ENCODE data around the gene HOXA10. TPM values are rescaled to one million over a fixed set of nuclear protein-coding genes. Genes with fewer than 3 reads are reported as not detected.

HOXA10 gene
- total and polyA plus RNA-seq, 2 donors (not counting 1 experiment from before 2014, with no cell fraction given): 0.17 to 1.00 TPM

DNA sequence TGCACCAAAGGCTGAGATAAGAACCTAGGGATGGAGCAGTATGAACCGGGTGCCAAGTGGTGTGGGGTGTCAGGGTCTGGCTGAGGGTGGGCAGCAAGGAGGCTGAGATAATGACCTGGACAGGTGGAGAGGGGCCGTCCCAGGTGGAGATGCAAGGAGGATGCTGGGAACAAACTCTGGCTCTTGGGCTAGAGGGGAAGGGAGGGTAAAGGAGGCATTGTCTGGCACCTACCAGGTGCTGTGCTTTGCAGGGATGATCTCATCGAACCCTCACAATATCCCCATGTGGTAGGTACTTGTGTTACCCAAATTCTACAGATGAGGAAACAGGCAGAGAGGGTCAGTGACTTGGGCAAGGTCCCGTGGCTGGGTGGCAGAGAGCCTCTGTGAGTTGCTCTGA, 45.7 kb upstream of the HOXA10 start:
- H3K9ac ChIP-seq (ENCODE audit: insufficient read depth, low read length): no peak overlapping the region
- no peak overlapping the region for H3K4me2 ChIP-seq (ENCODE audit: extremely low read depth, insufficient read depth, low read length)
- DNase-seq (ENCODE audit: low read depth in 2 of 2): no peak
- H3K27me3 ChIP-seq (ENCODE audit: control insufficient read depth, insufficient read depth, low read length): peaks cover 61% of the 10 kb centered on the region
- H3K36me3 ChIP-seq (ENCODE audit: control insufficient read depth, insufficient read depth, low read length): no peaks in the 10 kb centered on the region
- no peaks in the 10 kb centered on the region for H3K9me3 ChIP-seq (ENCODE audit: control insufficient read depth, insufficient read depth, low read depth, low read length)
- no peaks in the 10 kb centered on the region for H4K20me1 ChIP-seq (ENCODE audit: control insufficient read depth, extremely low read depth, insufficient read depth, low read length)
- no peak overlapping the region for H2AFZ ChIP-seq (ENCODE audit: low read length)
- no peaks in the 10 kb centered on the region for H3K79me2 ChIP-seq (ENCODE audit: control insufficient read depth, insufficient read depth, low read length)
- no peak overlapping the region for H3K4me3 ChIP-seq (replicated peaks in 1 of 4; ENCODE audit: control extremely low read depth in 1 of 4, insufficient read depth in 1 of 4, low read depth in 3 of 4, low read length in 4 of 4)
- H3K27ac ChIP-seq (ENCODE audit: insufficient read depth, low read length): no peak overlapping the region
- no peaks in the 10 kb centered on the region for H3K4me1 ChIP-seq (ENCODE audit: control insufficient read depth, extremely low read depth, insufficient read depth, low read length)
- TF ChIP-seq, protein P1, sequence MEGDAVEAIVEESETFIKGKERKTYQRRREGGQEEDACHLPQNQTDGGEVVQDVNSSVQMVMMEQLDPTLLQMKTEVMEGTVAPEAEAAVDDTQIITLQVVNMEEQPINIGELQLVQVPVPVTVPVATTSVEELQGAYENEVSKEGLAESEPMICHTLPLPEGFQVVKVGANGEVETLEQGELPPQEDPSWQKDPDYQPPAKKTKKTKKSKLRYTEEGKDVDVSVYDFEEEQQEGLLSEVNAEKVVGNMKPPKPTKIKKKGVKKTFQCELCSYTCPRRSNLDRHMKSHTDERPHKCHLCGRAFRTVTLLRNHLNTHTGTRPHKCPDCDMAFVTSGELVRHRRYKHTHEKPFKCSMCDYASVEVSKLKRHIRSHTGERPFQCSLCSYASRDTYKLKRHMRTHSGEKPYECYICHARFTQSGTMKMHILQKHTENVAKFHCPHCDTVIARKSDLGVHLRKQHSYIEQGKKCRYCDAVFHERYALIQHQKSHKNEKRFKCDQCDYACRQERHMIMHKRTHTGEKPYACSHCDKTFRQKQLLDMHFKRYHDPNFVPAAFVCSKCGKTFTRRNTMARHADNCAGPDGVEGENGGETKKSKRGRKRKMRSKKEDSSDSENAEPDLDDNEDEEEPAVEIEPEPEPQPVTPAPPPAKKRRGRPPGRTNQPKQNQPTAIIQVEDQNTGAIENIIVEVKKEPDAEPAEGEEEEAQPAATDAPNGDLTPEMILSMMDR (conservative IDR thresholded peaks at IDR 0.05 in 1 of 2, IDR thresholded peaks at IDR 0.05 in 1 of 2; ENCODE audit: low read depth in 1 of 2, low read length in 2 of 2): no peak
- no peak for TF ChIP-seq EZH2 (IDR thresholded peaks at IDR 0.05; ENCODE audit: low read length, missing control alignments)

DNA sequence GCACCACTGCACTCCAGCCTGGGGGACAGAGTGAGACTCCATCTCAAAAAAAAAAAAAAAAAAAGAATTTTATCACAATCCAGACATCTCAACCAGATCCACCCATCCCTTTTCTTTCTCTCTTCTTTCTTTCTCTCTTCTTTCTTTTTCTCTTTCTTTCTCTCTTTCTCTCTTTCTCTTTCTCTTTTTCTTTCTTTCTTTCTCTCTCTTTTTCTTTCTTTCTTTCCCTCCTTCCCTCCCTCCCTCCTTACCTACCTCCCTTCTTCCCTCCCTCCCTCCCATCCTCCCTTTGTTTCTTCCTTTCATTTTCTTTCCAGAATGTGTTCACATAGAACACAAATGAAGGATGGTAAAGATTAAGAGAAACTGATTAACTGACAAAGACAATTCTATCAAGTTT, 43.8 kb upstream of the HOXA10 start:
- Histone ChIP-seq H3K9ac (ENCODE audit: insufficient read depth, low read length) (no peak overlapping the region), H3K4me2 (ENCODE audit: extremely low read depth, insufficient read depth, low read length) (no peak overlapping the region), H3K4me3 (replicated peaks in 1 of 4; ENCODE audit: control extremely low read depth in 1 of 4, insufficient read depth in 1 of 4, low read depth in 3 of 4, low read length in 4 of 4) (no peak overlapping the region), H3K27me3 (ENCODE audit: control insufficient read depth, insufficient read depth, low read length) (peaks cover 70% of the 10 kb centered on the region), H3K36me3 (ENCODE audit: control insufficient read depth, insufficient read depth, low read length) (no peaks in the 10 kb centered on the region), H4K20me1 (ENCODE audit: control insufficient read depth, extremely low read depth, insufficient read depth, low read length) (no peaks in the 10 kb centered on the region), H3K79me2 (ENCODE audit: control insufficient read depth, insufficient read depth, low read length) (no peaks in the 10 kb centered on the region), H3K4me1 (ENCODE audit: control insufficient read depth, extremely low read depth, insufficient read depth, low read length) (no peaks in the 10 kb centered on the region), H2AFZ (ENCODE audit: low read length) (no peak overlapping the region), H3K9me3 (ENCODE audit: control insufficient read depth, insufficient read depth, low read depth, low read length) (no peaks in the 10 kb centered on the region), H3K27ac (ENCODE audit: insufficient read depth, low read length) (no peak overlapping the region)
- no peak for DNase-seq (ENCODE audit: low read depth in 2 of 2)
- no peak for TF ChIP-seq EZH2 (IDR thresholded peaks at IDR 0.05; ENCODE audit: low read length, missing control alignments)
- TF ChIP-seq, protein P1 (conservative IDR thresholded peaks at IDR 0.05 in 1 of 2, IDR thresholded peaks at IDR 0.05 in 1 of 2; ENCODE audit: low read depth in 1 of 2, low read length in 2 of 2): no peak

DNA sequence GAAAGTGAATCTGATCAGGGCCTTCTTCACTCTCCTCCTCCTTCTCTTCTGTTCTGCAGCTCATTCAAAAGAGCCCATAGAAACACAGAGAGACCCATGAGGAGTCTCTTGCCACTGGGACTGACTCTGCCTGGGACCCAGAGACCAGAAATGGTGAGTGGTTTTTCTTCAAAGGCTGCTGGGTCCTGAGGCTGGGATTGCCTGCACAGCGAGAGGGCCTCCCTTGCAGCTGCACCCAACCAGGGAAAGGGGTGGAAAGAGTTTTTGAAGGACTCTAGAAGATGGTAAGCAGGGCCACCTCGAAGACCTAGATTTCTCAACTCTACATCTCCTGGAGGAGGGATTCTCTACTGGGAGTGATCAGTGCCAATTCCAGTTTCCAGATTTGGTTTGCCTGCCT, 41.2 kb upstream of the HOXA10 start:
- Histone ChIP-seq H3K36me3 (ENCODE audit: control insufficient read depth, insufficient read depth, low read length) (no peaks in the 10 kb centered on the region), H3K79me2 (ENCODE audit: control insufficient read depth, insufficient read depth, low read length) (no peaks in the 10 kb centered on the region), H3K9ac (ENCODE audit: insufficient read depth, low read length) (no peak overlapping the region), H3K4me1 (ENCODE audit: control insufficient read depth, extremely low read depth, insufficient read depth, low read length) (no peaks in the 10 kb centered on the region), H4K20me1 (ENCODE audit: control insufficient read depth, extremely low read depth, insufficient read depth, low read length) (no peaks in the 10 kb centered on the region), H3K9me3 (ENCODE audit: control insufficient read depth, insufficient read depth, low read depth, low read length) (no peaks in the 10 kb centered on the region), H3K27ac (ENCODE audit: insufficient read depth, low read length) (no peak overlapping the region), H3K4me3 (replicated peaks in 1 of 4; ENCODE audit: control extremely low read depth in 1 of 4, insufficient read depth in 1 of 4, low read depth in 3 of 4, low read length in 4 of 4) (no peak overlapping the region), H2AFZ (ENCODE audit: low read length) (no peak overlapping the region), H3K4me2 (ENCODE audit: extremely low read depth, insufficient read depth, low read length) (no peak overlapping the region), H3K27me3 (ENCODE audit: control insufficient read depth, insufficient read depth, low read length) (peaks cover 72% of the 10 kb centered on the region)
- TF ChIP-seq, protein P1 (conservative IDR thresholded peaks at IDR 0.05 in 1 of 2, IDR thresholded peaks at IDR 0.05 in 1 of 2; ENCODE audit: low read depth in 1 of 2, low read length in 2 of 2): no peak
- no peak for TF ChIP-seq EZH2 (IDR thresholded peaks at IDR 0.05; ENCODE audit: low read length, missing control alignments)
- no peak for DNase-seq (ENCODE audit: low read depth in 2 of 2)
